Activated naive CD4-positive, alpha-beta T cell treated with anti-CD3 and anti-CD28 coated beads, Interleukin-2, amount 10 ng/mL, durations not matched to agents 7 days and 5 days (primary cell): ENCODE data around the gene SERPINE1.

ENCODE experiments used
- CTCF ChIA-PET: fragments of 350-600 bp; sonication (Branson Sonifier 250); formaldehyde crosslinking; loops from one replicate; lab custom pipeline; 2021; ENCODE audit warnings: antibody characterized with exemption; lab: Charles Lee
- DNase-seq: peaks from one replicate; pipeline ENCODE4 v3.0.0-alpha.2; 2020
- H3K27ac Mint-ChIP-seq: one replicate; pipeline ENCODE4 v1.8.0; 2021; ENCODE audit warnings: mild to moderate bottlenecking, moderate library complexity, mixed read lengths
- H3K27me3 Mint-ChIP-seq: one replicate; pipeline ENCODE4 v1.8.0; 2021; ENCODE audit warnings: mild to moderate bottlenecking, mixed read lengths
- H3K36me3 Mint-ChIP-seq: one replicate; pipeline ENCODE4 v1.8.0; 2021; ENCODE audit warnings: mixed read lengths
- H3K4me1 Mint-ChIP-seq: one replicate; pipeline ENCODE4 v1.8.0; 2021; ENCODE audit warnings: mixed read lengths
- H3K4me3 Mint-ChIP-seq: one replicate; pipeline ENCODE4 v1.8.0; 2021; ENCODE audit warnings: mild to moderate bottlenecking, moderate library complexity, mixed read lengths
- H3K9me3 Mint-ChIP-seq: one replicate; pipeline ENCODE4 v1.8.0; 2021; ENCODE audit warnings: mixed read lengths

SERPINE1 gene

DNA sequence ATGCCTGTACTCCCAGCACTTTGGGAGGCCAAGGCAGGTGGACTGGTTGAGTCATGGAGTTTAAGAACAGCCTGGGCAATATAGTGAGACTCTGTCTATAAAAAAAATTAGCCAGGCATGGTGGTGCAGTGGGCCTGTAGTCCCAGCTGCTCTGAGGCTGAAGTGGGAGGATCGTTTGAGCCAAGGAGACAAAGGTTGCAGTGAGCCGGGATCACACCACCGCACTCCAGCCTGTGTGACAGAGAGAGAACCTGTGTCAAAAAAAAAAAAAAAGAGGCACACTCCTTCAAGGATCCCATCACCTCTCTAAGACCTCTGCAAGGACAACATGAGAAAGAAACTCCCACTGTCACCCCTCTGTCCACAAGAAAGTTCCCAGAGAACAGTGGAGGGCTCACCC is 48.8 kb downstream of the SERPINE1 start:
- Mint-ChIP-seq H3K27me3 (peaks cover 100% of the 10 kb centered on the region), H3K4me3 (no peak overlapping the region), H3K9me3 (no peaks in the 10 kb centered on the region), H3K4me1 (peaks cover 36% of the 10 kb centered on the region), H3K36me3 (peaks cover 7% of the 10 kb centered on the region), H3K27ac (no peak overlapping the region)
- DNase-seq = no peak
- CTCF ChIA-PET = interaction anchor here (1.4 kb wide), 1 partner anchor 32 kb away, joined by 4 read pairs; no protein-coding TSS in a partner anchor

DNA sequence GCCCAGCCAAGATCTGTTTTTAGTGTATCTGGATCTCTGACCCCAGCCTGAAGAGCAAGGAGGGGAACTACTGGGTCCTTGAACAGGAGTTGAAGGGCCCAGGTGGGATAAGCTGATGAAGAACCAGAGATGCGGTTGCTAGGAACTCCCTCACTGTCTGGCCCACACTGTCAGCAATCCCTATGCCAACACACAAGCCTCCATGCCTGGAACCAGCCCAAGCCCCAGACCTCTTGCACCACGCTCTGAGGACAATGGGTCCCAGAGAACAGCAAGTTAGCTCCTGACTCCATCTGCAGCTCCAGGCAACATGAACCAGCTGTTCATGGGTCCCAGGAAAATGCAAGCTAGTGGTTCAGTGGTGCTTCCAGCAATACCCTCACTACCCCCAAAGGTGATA is 50.7 kb downstream of the SERPINE1 start:
- Mint-ChIP-seq H3K4me3 (no peak overlapping the region), H3K4me1 (peaks cover 21% of the 10 kb centered on the region), H3K27me3 (peaks cover 100% of the 10 kb centered on the region), H3K27ac (no peak overlapping the region), H3K9me3 (no peaks in the 10 kb centered on the region), H3K36me3 (peaks cover 4% of the 10 kb centered on the region)
- DNase-seq = no peak
- CTCF ChIA-PET = interaction anchor here (1.1 to 1.6 kb wide), 2 partner anchors 105 to 112 kb away, joined by 4 to 5 read pairs; no protein-coding TSS in a partner anchor

DNA sequence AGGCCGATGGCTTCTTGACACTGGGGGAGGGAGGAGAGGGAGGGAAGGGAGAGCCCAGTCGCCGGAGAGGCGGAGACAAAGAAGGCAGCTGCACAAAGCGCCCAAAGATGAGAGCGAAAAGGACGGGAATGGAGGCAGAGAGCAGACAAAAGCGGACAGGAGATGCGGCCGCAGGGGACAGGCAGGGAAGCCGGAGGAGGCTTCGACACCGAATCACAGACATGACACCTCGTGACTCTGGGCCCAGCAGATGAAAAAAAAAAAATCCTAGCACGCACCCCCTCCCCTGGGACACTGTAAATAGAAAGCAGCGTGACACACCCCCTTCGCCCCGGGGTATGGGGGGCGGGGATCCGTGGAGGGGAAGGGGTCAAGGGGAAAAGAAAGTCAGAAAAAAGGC is 52.2 kb downstream of the SERPINE1 start:
- Mint-ChIP-seq H3K36me3 (peaks cover 1% of the 10 kb centered on the region), H3K4me1 (peaks cover 9% of the 10 kb centered on the region), H3K4me3 (no peak overlapping the region), H3K27me3 (peaks cover 88% of the 10 kb centered on the region), H3K27ac (no peak overlapping the region), H3K9me3 (no peaks in the 10 kb centered on the region)
- CTCF ChIA-PET = no interaction called here
- no peak for DNase-seq

DNA sequence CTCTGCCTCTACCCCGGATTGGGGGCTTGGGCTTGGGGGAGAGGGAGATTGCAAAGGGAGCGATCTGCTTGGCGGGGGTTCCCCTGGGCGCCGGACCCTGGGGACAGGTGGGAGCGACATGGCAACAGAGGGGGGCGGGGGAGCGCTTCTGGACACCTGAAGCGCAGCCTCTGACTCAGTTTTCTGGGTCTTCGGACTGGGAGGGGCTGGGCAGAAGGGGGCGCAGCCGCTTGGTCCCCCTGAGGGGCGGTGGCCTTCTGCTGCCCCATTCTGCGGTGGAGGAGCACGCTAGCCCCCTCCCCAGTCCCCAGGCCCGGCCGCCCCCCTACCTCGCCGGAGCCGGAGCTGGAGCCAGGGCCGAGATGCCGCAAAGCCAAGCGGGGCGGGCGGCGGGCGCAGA is 52.8 kb downstream of the SERPINE1 start:
- no peak for DNase-seq
- CTCF ChIA-PET = interaction anchor here (2.0 kb wide), 1 partner anchor 13 kb away, joined by 4 read pairs; no protein-coding TSS in a partner anchor
- Mint-ChIP-seq H3K4me1 (peaks cover 4% of the 10 kb centered on the region), H3K4me3 (no peak overlapping the region), H3K27ac (no peak overlapping the region), H3K9me3 (no peaks in the 10 kb centered on the region), H3K36me3 (no peaks in the 10 kb centered on the region), H3K27me3 (peaks cover 82% of the 10 kb centered on the region)

DNA sequence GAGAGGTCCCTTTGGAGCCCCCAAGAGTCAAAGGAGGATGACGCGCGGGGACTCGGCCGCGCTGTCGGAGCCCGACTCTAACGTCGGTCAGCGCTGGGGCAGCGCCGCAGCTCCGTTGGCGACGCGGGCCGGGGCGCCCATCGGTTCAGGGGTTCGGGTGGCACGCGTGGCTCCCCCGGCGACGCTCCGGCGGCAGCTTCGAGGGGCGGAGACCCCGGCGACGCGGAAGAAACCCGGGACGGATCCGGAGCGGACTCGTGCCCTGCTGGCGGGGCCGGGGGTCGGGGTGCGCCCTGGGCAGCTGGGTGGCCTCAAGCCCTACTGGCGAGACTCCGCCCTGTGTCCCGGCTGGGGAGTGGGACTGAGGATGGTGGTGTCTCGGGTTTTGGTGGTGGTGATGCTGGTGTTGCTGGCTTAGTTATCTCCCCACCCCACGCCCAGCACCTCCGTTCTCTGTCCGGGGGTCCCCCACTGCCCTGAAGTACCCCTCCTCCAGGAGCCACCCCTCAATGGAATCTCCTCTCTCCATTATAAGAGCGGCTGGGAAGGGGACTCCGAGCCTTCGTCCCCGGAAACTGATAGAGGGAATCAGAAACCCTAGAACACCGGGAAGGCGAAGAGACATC is 53.3 kb downstream of the SERPINE1 start, which contains the start of gene NAT16:
Gene NAT16, minus strand, starts transcription at position 164 of the 626 bp plus-strand sequence. CDS start 5,486 bp downstream, outside the sequence.
- H3K4me3 Mint-ChIP-seq = no peak within 1 kb of the TSS
- no peaks in the 10 kb centered on the region for H3K36me3 Mint-ChIP-seq
- no peak within 1 kb of the TSS for H3K27ac Mint-ChIP-seq
- CTCF ChIA-PET = interaction anchor here (1.6 to 2.0 kb wide), 3 partner anchors 9 to 36 kb away, joined by 3 to 6 read pairs (median 4); no protein-coding TSS in a partner anchor
- peaks cover 77% of the 10 kb centered on the region for H3K27me3 Mint-ChIP-seq
- DNase-seq = no peak
- peaks cover 4% of the 10 kb centered on the region for H3K4me1 Mint-ChIP-seq
- no peaks in the 10 kb centered on the region for H3K9me3 Mint-ChIP-seq

DNA sequence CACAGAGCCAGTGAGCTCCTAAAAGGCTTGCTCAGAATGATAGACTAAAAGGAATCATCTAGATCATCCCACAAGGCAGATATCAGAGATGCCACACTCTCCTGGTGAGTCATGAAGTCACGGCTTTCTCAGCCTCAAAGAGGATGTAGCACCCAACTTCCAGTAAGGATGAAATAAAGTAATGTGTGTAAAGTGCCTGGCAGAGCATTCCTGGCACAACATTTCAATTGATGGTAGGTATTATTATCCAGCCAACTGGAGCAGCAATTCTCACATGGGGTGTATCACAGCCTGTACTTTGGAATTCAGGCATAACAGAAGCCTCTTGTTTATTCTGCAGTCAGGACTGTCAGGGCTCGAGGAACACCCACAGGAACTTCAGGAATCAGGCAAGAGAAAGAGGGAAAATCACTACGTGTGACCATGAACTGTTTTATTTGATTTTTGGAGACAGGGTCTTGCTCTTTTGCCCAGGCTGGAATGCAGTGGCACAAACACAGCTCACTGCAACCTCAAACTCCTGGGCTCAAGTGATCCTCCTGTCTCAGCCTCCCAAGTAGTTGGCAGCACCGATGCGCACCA is 58.4 kb downstream of the SERPINE1 start:
- Mint-ChIP-seq H3K27ac (no peak overlapping the region), H3K27me3 (peaks cover 45% of the 10 kb centered on the region), H3K4me3 (no peak overlapping the region), H3K36me3 (no peaks in the 10 kb centered on the region), H3K9me3 (no peaks in the 10 kb centered on the region), H3K4me1 (no peaks in the 10 kb centered on the region)
- CTCF ChIA-PET = interaction anchor here (0.8 to 1.9 kb wide), 2 partner anchors 9 to 41 kb away, joined by 3 to 5 read pairs; no protein-coding TSS in a partner anchor
- no peak for DNase-seq

DNA sequence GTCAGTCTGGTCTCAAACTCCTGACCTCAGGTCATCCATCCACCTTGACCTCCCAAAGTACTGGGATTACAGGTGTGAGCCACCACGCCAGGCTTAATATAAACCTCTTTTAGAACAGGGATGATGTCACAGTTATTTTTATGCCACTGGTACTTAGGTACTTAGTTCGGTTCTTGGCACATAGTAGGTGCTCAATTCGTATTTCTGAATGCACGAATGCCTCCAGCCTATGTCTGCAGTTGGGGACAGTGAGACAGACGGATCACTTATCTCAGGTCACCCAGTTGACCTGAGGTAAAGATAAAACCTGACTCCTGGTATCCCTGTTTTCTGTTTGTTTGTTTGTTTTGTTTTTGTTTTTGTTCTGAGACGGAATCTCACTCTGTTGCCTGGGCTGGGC is 59.3 kb downstream of the SERPINE1 start:
- peaks cover 43% of the 10 kb centered on the region for H3K27me3 Mint-ChIP-seq
- no peak for DNase-seq
- H3K36me3 Mint-ChIP-seq = no peaks in the 10 kb centered on the region
- CTCF ChIA-PET = no interaction called here
- H3K9me3 Mint-ChIP-seq = no peaks in the 10 kb centered on the region
- no peaks in the 10 kb centered on the region for H3K4me1 Mint-ChIP-seq
- H3K27ac Mint-ChIP-seq = no peak overlapping the region
- H3K4me3 Mint-ChIP-seq = no peak overlapping the region

DNA sequence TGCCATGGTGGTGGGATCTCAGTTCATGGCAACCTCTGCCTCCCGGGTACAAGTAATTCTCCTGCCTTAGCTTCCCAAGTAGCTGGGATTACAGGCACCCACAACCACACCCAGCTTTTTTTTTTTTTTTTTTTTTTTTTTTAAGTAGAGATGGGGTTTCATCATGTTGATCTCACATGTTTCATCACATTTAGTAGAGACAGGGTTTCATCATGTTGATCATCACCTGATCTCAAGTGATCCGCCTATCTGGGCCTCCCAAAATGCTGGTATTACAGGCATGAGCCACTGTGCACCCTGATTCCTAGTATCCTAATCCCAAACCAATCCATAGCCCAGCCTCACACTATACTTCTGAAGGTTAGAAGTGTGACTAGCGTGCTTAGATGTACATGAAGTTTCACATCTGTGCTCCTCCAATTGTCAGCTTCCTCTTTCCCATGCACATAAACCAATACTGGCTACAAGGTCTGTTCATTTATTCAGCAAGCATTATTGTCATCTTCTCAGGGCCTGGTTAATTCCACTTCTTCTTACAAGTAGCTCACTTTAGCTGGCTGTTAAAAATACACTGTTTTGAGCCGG is 60.0 kb downstream of the SERPINE1 start:
- Mint-ChIP-seq H3K36me3 (no peaks in the 10 kb centered on the region), H3K9me3 (no peaks in the 10 kb centered on the region), H3K27me3 (peaks cover 40% of the 10 kb centered on the region), H3K4me3 (no peak overlapping the region), H3K27ac (no peak overlapping the region), H3K4me1 (no peaks in the 10 kb centered on the region)
- CTCF ChIA-PET = interaction anchor here (1.8 kb wide), 1 partner anchor 43 kb away, joined by 10 read pairs; no protein-coding TSS in a partner anchor
- DNase-seq = no peak
